Body of pancreas (tissue), 4 donors: ENCODE measurements around the gene MGAT2. TPM values are rescaled to one million over a fixed set of nuclear protein-coding genes. Genes with fewer than 3 reads are reported as not detected.
A peak's percentile ranks its signal among the peaks of the same experiment; 100 is the strongest.

ENCODE experiments used
- ATAC-seq: fragments of 150-250 bp; one replicate; pipeline ENCODE4 v1.9.1; 2016
- DNase-seq, 4 donors: peaks; one replicate each; pipeline ENCODE4 v3.0.0-alpha.2; 2019
- H3K27ac ChIP-seq, 4 donors: fragments of 200-600 bp; sonication (generic); 1 replicate in 3 of 4; 2 replicates in 1 of 4; pipeline versions ENCODE4 v1.5.1 to v1.6.1; 2016 to 2019; ENCODE audit warnings: mild to moderate bottlenecking in 1 of 4, mixed read lengths in 1 of 4, moderate library complexity in 1 of 4
- H3K27me3 ChIP-seq, 2 donors: fragments of 200-600 bp; sonication (generic); one replicate each; pipeline ENCODE4 v1.6.0; 2016; ENCODE audit warnings: mild to moderate bottlenecking in 1 of 2
- H3K36me3 ChIP-seq, 2 donors: fragments of 200-600 bp; sonication (generic); replicated peaks in 1 of 2; 2 replicates each; pipeline ENCODE4 v1.5.1; 2016; ENCODE audit warnings: low read depth in 2 of 2; ENCODE audit not compliant: insufficient read depth in 1 of 2
- H3K4me1 ChIP-seq: fragments of 200-600 bp; sonication (generic); one replicate; pipeline ENCODE4 v1.6.0; 2016
- H3K4me3 ChIP-seq, 2 donors: fragments of 200-600 bp; sonication (generic); 1 replicate in 1 of 2; 2 replicates in 1 of 2; pipeline ENCODE4 v1.5.1; 2016 to 2019
- H3K9me3 ChIP-seq, 3 donors: fragments of 200-600 bp; sonication (generic); 1 replicate in 2 of 3; 2 replicates in 1 of 3; pipeline ENCODE4 v1.5.1; 2016
- CTCF ChIP-seq, 7 experiments: fragments of 450-650 bp in 4 of 7; fragments of 200-600 bp in 3 of 7; sonication (generic) in 3 of 7; IDR thresholded peaks; one replicate each; pipeline ENCODE4 v1.5.1; 2016 to 2019; ENCODE audit warnings: antibody characterized with exemption in 7 of 7
- POLR2A ChIP-seq, 3 donors: fragments of 450-650 bp; IDR thresholded peaks; one replicate each; pipeline ENCODE4 v1.6.1; 2016; ENCODE audit warnings: antibody characterized with exemption in 3 of 3, mild to moderate bottlenecking in 2 of 3
- WGBS, 2 donors: methylation state at CpG; one replicate each; pipeline ENCODE4 v1.1.5; 2017; 5-methylcytosine and 5-hydroxymethylcytosine counted together
- intact Hi-C: fragments of 100-400 bp; cut with DNase I; formaldehyde crosslinking; loops from one replicate; pipeline ENCODE4 v1.15.1; 2023
- total RNA-seq, 2 donors: library from RNA; depleted of rRNA; stranded (reverse); fragments of >200 nt; gene quantifications; one replicate each; pipeline ENCODE4 v1.1.0, GENCODE V29; 2016

MGAT2 gene
- total RNA-seq, 2 donors from 2014 or later, result 27.5 to 37.6 TPM

GRCh38 chr14:49585803-49586672, 34.6 kb upstream of the MGAT2 start, which contains the start of gene RPS29:
TSS of gene RPS29 (minus strand) at chr14:49586380. CDS start at chr14:49586346, 34 bp downstream.
- ATAC-seq (peak; percentile 95), DNase-seq (peak; percentile 98 to 99 (median 99))
- Histone ChIP-seq H3K9me3 (no peaks in the 10 kb centered on the region), H3K27ac (peak within 1 kb of the TSS; percentile 93 to 97 (median 95)), H3K27me3 (no peaks in the 10 kb centered on the region), H3K4me1 (peaks cover 34% of the 10 kb centered on the region), H3K36me3 (no peaks in the 10 kb centered on the region), H3K4me3 (peak within 1 kb of the TSS; percentile 90 to 96)
- intact Hi-C loops, result no loop called here
- peak in 1 of 7 experiments; percentile 14 for TF ChIP-seq CTCF (IDR thresholded peaks at IDR 0.05)
- peak; percentile 80 to 98 (median 98) for TF ChIP-seq POLR2A (IDR thresholded peaks at IDR 0.05)
- 0% methylated on average over 34 to 54 of the region's 55 CpGs for WGBS, 2 donors

- Histone ChIP-seq H3K4me1 (peaks cover 34% of the 10 kb centered on the region), H3K27ac (peak overlapping the region; percentile 93 to 97 (median 95)), H3K36me3 (no peaks in the 10 kb centered on the region), H3K4me3 (no peak overlapping the region), H3K27me3 (no peaks in the 10 kb centered on the region), H3K9me3 (no peaks in the 10 kb centered on the region)
- DNase-seq (no peak), ATAC-seq (peak; percentile 59)
- TF ChIP-seq CTCF (IDR thresholded peaks at IDR 0.05), result peak; percentile 74 to 98 (median 95)
- no peak for TF ChIP-seq POLR2A (IDR thresholded peaks at IDR 0.05)
- intact Hi-C loops, result no loop called here
- 0 to 2% methylated on average over 11 to 16 of the region's 21 CpGs for WGBS, 2 donors
These were observed 33.7 kb upstream of the MGAT2 start for GRCh38 chr14:49586673-49587460.

- 85 to 88% methylated on average over 3 of the region's 3 CpGs for WGBS, 2 donors
- Histone ChIP-seq H3K36me3 (no peaks in the 10 kb centered on the region), H3K27ac (no peak overlapping the region), H3K9me3 (no peaks in the 10 kb centered on the region), H3K4me3 (no peak overlapping the region), H3K27me3 (no peaks in the 10 kb centered on the region), H3K4me1 (peaks cover 15% of the 10 kb centered on the region)
- ATAC-seq (no peak), DNase-seq (no peak)
- intact Hi-C loops, result no loop called here
- TF ChIP-seq POLR2A (IDR thresholded peaks at IDR 0.05), result no peak
- no peak for TF ChIP-seq CTCF (IDR thresholded peaks at IDR 0.05)
These were observed 31.2 kb upstream of the MGAT2 start for GRCh38 chr14:49589387-49589786.

GRCh38 chr14:49593016-49593415, 27.6 kb upstream of the MGAT2 start:
- Histone ChIP-seq H3K9me3 (no peaks in the 10 kb centered on the region), H3K27ac (no peak overlapping the region), H3K36me3 (no peaks in the 10 kb centered on the region), H3K4me3 (no peak overlapping the region), H3K27me3 (no peaks in the 10 kb centered on the region), H3K4me1 (peaks cover 20% of the 10 kb centered on the region)
- intact Hi-C loops, result no loop called here
- ATAC-seq (no peak), DNase-seq (no peak)
- TF ChIP-seq CTCF (IDR thresholded peaks at IDR 0.05) (no peak), POLR2A (IDR thresholded peaks at IDR 0.05) (no peak)
- WGBS, 2 donors, result 77 to 78% methylated on average over 3 of the region's 3 CpGs
